Caki2 (cell line): Measurements from ENCODE around the gene ZNF813. TPM values are rescaled to one million over a fixed set of nuclear protein-coding genes. Genes with fewer than 3 reads are reported as not detected.
"Not testable (repeated sequence)": the region's sequence is repeated elsewhere in the genome, so short reads cannot be mapped to it uniquely, and the experiment has no call there.

Experiments
- DNase-seq: peaks from one replicate; pipeline ENCODE4 v3.0.0-alpha.2; 2015; ENCODE audit warnings: low read depth
- in situ Hi-C: cut with HindIII; loops from 2 replicates; pipeline ENCODE4 v1.10.0; 2016; ENCODE audit warnings: low sequenced_read_pairs, low pct_unique_long_range_greater_than_20kb, mixed read lengths
- total RNA-seq: library from RNA; depleted of rRNA; stranded (reverse); fragments of >200 nt; shearing (Covaris generic); gene quantifications from 2 replicates; pipeline ENCODE4 v1.2.3, GENCODE V29; 2014; ENCODE audit warnings: low replicate concordance; rRNA removed

The ZNF813 gene
- not detected in 2 replicates for total RNA-seq

GRCh38 chr19:53467485-53468262, at the start of gene ZNF813:
Gene ZNF813 (plus strand): TSS chr19:53467733. CDS start chr19:53483823, 16,090 bp downstream.
- in situ Hi-C loops: no loop called here
- no peak for DNase-seq

- in situ Hi-C loops, DNase-seq: not testable (repeated sequence)
Measured at GRCh38 chr19:53420520-53421315, 46.8 kb upstream of the ZNF813 start.

- in situ Hi-C loops: no loop called here
- DNase-seq: no peak
Measured at GRCh38 chr19:53422551-53422950, 45.0 kb upstream of the ZNF813 start.

GRCh38 chr19:53423074-53423473, 44.5 kb upstream of the ZNF813 start:
- DNase-seq, in situ Hi-C loops: not testable (repeated sequence)

- in situ Hi-C loops, DNase-seq: not testable (repeated sequence)
Measured at GRCh38 chr19:53423680-53424079, 43.9 kb upstream of the ZNF813 start.

- in situ Hi-C loops: no loop called here
- no peak for DNase-seq
Measured at GRCh38 chr19:53424968-53425597, 42.5 kb upstream of the ZNF813 start.

- DNase-seq: peak; percentile 87
- in situ Hi-C loops: no loop called here
Measured at GRCh38 chr19:53431399-53432087, 36.0 kb upstream of the ZNF813 start, which contains the start of gene ZNF761. Gene ZNF761 (plus strand): TSS chr19:53431984. CDS start chr19:53447269, 15,285 bp downstream.

GRCh38 chr19:53432088-53432661, 35.4 kb upstream of the ZNF813 start:
- in situ Hi-C loops: no loop called here

GRCh38 chr19:53443809-53444208, 23.7 kb upstream of the ZNF813 start:
- DNase-seq, in situ Hi-C loops: not testable (repeated sequence)

More at GRCh38 chr19:53432088-53432661, 35.4 kb upstream of the ZNF813 start:
- no peak for DNase-seq

- in situ Hi-C loops, DNase-seq: not testable (repeated sequence)
Measured at GRCh38 chr19:53447196-53447595, 20.3 kb upstream of the ZNF813 start.

GRCh38 chr19:53455828-53456227, 11.7 kb upstream of the ZNF813 start:
- in situ Hi-C loops: no loop called here
- no peak for DNase-seq

GRCh38 chr19:53460131-53460721, 7.3 kb upstream of the ZNF813 start:
- DNase-seq, in situ Hi-C loops: not testable (repeated sequence)

GRCh38 chr19:53461866-53462265, 5.7 kb upstream of the ZNF813 start:
- no peak for DNase-seq
- in situ Hi-C loops: no loop called here

- in situ Hi-C loops: no loop called here
- DNase-seq: no peak
Measured at GRCh38 chr19:53462861-53463260, 4.7 kb upstream of the ZNF813 start.

GRCh38 chr19:53463263-53463662, 4.3 kb upstream of the ZNF813 start:
- in situ Hi-C loops: no loop called here
- no peak for DNase-seq

GRCh38 chr19:53466726-53467484, 628 bp upstream of the ZNF813 start:
- DNase-seq: no peak
- in situ Hi-C loops: no loop called here

GRCh38 chr19:53468628-53469027, 1.1 kb downstream of the ZNF813 start:
- DNase-seq, in situ Hi-C loops: not testable (repeated sequence)
